Spleen (tissue), 7 donors: ENCODE measurements around the gene CHID1.

Source experiments
- POLR2A ChIP-seq, 3 donors: fragments of 450-650 bp; IDR thresholded peaks; one replicate each; pipeline ENCODE4 v1.5.1; 2017; ENCODE audit warnings: antibody characterized with exemption in 3 of 3, mild to moderate bottlenecking in 1 of 3
- POLR2AphosphoS5 ChIP-seq, 3 donors: sonication (generic); formaldehyde crosslinking; IDR thresholded peaks; one replicate each; pipeline ENCODE4 v1.5.1; 2017; ENCODE audit warnings: antibody characterized with exemption in 3 of 3
- TF ChIP-seq, protein P1 (sequence below), 11 experiments: fragments of 200-600 bp in 7 of 11; fragments of 450-650 bp in 4 of 11; sonication (generic) in 4 of 11; IDR thresholded peaks in 8 of 11; conservative IDR thresholded peaks in 3 of 11; 1 replicate in 7 of 11; 2 replicates in 4 of 11; pipeline versions ENCODE4 v1.4.0 to v1.8.0; 2016 to 2021; ENCODE audit warnings: antibody characterized with exemption in 11 of 11, inconsistent platforms in 4 of 11, mild to moderate bottlenecking in 1 of 11
- donor health status: DM: no; HTN: no; CAD: no; lungs with moderate emphysema.
- donor health status: DM: no; HTN: no; CAD: no.
- donor health status: DM: no; HTN: no; CAD: no.

- TF ChIP-seq, protein P1, sequence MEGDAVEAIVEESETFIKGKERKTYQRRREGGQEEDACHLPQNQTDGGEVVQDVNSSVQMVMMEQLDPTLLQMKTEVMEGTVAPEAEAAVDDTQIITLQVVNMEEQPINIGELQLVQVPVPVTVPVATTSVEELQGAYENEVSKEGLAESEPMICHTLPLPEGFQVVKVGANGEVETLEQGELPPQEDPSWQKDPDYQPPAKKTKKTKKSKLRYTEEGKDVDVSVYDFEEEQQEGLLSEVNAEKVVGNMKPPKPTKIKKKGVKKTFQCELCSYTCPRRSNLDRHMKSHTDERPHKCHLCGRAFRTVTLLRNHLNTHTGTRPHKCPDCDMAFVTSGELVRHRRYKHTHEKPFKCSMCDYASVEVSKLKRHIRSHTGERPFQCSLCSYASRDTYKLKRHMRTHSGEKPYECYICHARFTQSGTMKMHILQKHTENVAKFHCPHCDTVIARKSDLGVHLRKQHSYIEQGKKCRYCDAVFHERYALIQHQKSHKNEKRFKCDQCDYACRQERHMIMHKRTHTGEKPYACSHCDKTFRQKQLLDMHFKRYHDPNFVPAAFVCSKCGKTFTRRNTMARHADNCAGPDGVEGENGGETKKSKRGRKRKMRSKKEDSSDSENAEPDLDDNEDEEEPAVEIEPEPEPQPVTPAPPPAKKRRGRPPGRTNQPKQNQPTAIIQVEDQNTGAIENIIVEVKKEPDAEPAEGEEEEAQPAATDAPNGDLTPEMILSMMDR (IDR thresholded peaks at IDR 0.05 in 8 of 11, conservative IDR thresholded peaks at IDR 0.05 in 3 of 11): no peak
- TF ChIP-seq POLR2A (IDR thresholded peaks at IDR 0.05): no peak
- peak in 1 of 3 donors; percentile 47 for TF ChIP-seq POLR2AphosphoS5 (IDR thresholded peaks at IDR 0.05)
These were observed 48.0 kb downstream of the CHID1 start for GRCh38 chr11:862696-863022.
